H1 (cell line): ENCODE measurements around the gene FHL2. TPM values are rescaled to one million over a fixed set of nuclear protein-coding genes. Genes with fewer than 3 reads are reported as not detected.

Experiments
- CTCF ChIA-PET: fragments of 300-600 bp; sonication (Branson Sonifier 250); formaldehyde crosslinking; loops from one replicate; lab custom pipeline; 2021; ENCODE audit not compliant: partially characterized antibody; lab: Charles Lee
- POLR2A ChIA-PET: fragments of 300-600 bp; sonication (Branson Sonifier 250); formaldehyde crosslinking; loops from one replicate; lab custom pipeline; 2021; ENCODE audit warnings: inconsistent platforms; ENCODE audit not compliant: partially characterized antibody; lab: Charles Lee
- DNase-seq, 2 experiments: peaks; one replicate each; pipeline versions ENCODE4 v3.0.0 to v3.0.0-alpha.2; 2010 to 2022; ENCODE audit warnings: low spot score in 2 of 2, low read depth in 1 of 2, mixed read lengths in 1 of 2
- FAIRE-seq: peaks from 2 replicates; lab custom pipeline; 2011; peaks lifted over from hg19 to GRCh38; lab: Jason Lieb, UNC
- H2AFZ ChIP-seq: 2 replicates; pipeline ENCODE4 v1.8.1; 2012; ENCODE audit warnings: low read length, inconsistent platforms
- H2AK5ac ChIP-seq: 2 replicates; pipeline ENCODE4 v1.6.1; 2013; ENCODE audit warnings: low read depth, low read length
- H2BK120ac ChIP-seq: replicated peaks from 2 replicates; pipeline ENCODE3; 2013; ENCODE audit warnings: low read depth, low read length, inconsistent platforms
- H2BK12ac ChIP-seq: 2 replicates; pipeline ENCODE4 v1.6.1; 2013; ENCODE audit warnings: low read depth, low read length
- H2BK15ac ChIP-seq: 2 replicates; pipeline ENCODE4 v1.6.1; 2013; ENCODE audit warnings: low read length
- H2BK20ac ChIP-seq: 2 replicates; pipeline ENCODE4 v1.6.1; 2013; ENCODE audit warnings: low read length
- H2BK5ac ChIP-seq: 2 replicates; pipeline ENCODE4 v1.6.1; 2013; ENCODE audit warnings: low read depth, low read length
- H3K14ac ChIP-seq: 2 replicates; pipeline ENCODE4 v1.6.1; 2013; ENCODE audit warnings: inconsistent platforms; ENCODE audit not compliant: insufficient read length
- H3K18ac ChIP-seq: 2 replicates; pipeline ENCODE4 v1.6.1; 2013; ENCODE audit warnings: low read length; ENCODE audit errors: extremely low read depth
- H3K23ac ChIP-seq: 2 replicates; pipeline ENCODE4 v1.6.1; 2013; ENCODE audit warnings: inconsistent platforms; ENCODE audit not compliant: insufficient read length
- H3K23me2 ChIP-seq: 2 replicates; pipeline ENCODE4 v1.6.1; 2013; ENCODE audit warnings: low read depth, low read length
- H3K27ac ChIP-seq: 2 replicates; pipeline ENCODE4 v1.6.1; 2011; ENCODE audit warnings: low read depth, low read length, inconsistent platforms
- H3K27me3 ChIP-seq, 4 experiments: replicated peaks in 1 of 4; 1 replicate in 1 of 4; 2 replicates in 3 of 4; pipeline versions ENCODE4 v1.6.1 to v1.8.1; 2011 to 2013; ENCODE audit warnings: low read length in 3 of 4, mild to moderate bottlenecking in 3 of 4, inconsistent platforms in 2 of 4, mixed read lengths in 2 of 4, moderate library complexity in 1 of 4; ENCODE audit not compliant: control insufficient read depth in 3 of 4, insufficient read depth in 3 of 4; ENCODE audit errors: extremely low read depth in 1 of 4
- H3K36me3 ChIP-seq, 4 experiments: 2 replicates each; pipeline versions ENCODE4 v1.6.1 to v1.8.1; 2011 to 2013; ENCODE audit warnings: mild to moderate bottlenecking in 4 of 4, low read length in 3 of 4, moderate library complexity in 2 of 4, control low read depth in 1 of 4, inconsistent platforms in 1 of 4; ENCODE audit not compliant: insufficient read depth in 4 of 4, control insufficient read depth in 2 of 4
- H3K4ac ChIP-seq: replicated peaks from 2 replicates; pipeline ENCODE3; 2013; ENCODE audit warnings: low read length, low read depth, mixed read lengths, inconsistent platforms; ENCODE audit not compliant: insufficient read length
- H3K4me1 ChIP-seq, 4 experiments: replicated peaks in 1 of 4; 1 replicate in 1 of 4; 2 replicates in 3 of 4; pipeline versions ENCODE4 v1.6.1 to v1.8.1; 2011 to 2013; ENCODE audit warnings: low read length in 3 of 4, inconsistent platforms in 2 of 4, mixed read lengths in 1 of 4; ENCODE audit not compliant: insufficient read depth in 4 of 4, control insufficient read depth in 3 of 4
- H3K4me2 ChIP-seq, 2 experiments: 2 replicates each; pipeline versions ENCODE4 v1.6.1 to v1.8.1; 2011 to 2013; ENCODE audit warnings: low read depth in 2 of 2, low read length in 2 of 2, control low read depth in 1 of 2, inconsistent platforms in 1 of 2, mild to moderate bottlenecking in 1 of 2; ENCODE audit not compliant: insufficient read depth in 1 of 2
- H3K4me3 ChIP-seq, 4 experiments: fragments of 200-600, 300-600 bp in 1 of 4; sonication (generic), shearing (Covaris generic), sonication (Bioruptor Twin) in 1 of 4; 2 replicates each; pipeline versions ENCODE4 v1.5.1 to v1.8.1; 2011 to 2016; ENCODE audit warnings: low read length in 4 of 4, low read depth in 3 of 4, control low read depth in 2 of 4, inconsistent platforms in 2 of 4, mild to moderate bottlenecking in 2 of 4, mixed read lengths in 1 of 4, moderate library complexity in 1 of 4; ENCODE audit not compliant: insufficient read depth in 2 of 4; ENCODE audit errors: extremely low read depth in 1 of 4
- H3K56ac ChIP-seq: replicated peaks from 2 replicates; pipeline ENCODE3; 2013; ENCODE audit warnings: low read depth, mild to moderate bottlenecking, mixed read lengths, low read length, inconsistent platforms; ENCODE audit not compliant: insufficient read length
- H3K79me1 ChIP-seq: 2 replicates; pipeline ENCODE4 v1.6.1; 2013; ENCODE audit warnings: low read depth, low read length, control low read depth
- H3K79me2 ChIP-seq, 2 experiments: 2 replicates each; pipeline versions ENCODE4 v1.6.1 to v1.8.1; 2012 to 2013; ENCODE audit warnings: low read length in 2 of 2, mild to moderate bottlenecking in 2 of 2, inconsistent platforms in 1 of 2; ENCODE audit not compliant: insufficient read depth in 2 of 2, control insufficient read depth in 1 of 2
- H3K9ac ChIP-seq, 4 experiments: replicated peaks in 1 of 4; 1 replicate in 1 of 4; 2 replicates in 3 of 4; pipeline versions ENCODE4 v1.6.1 to v1.8.1; 2011 to 2013; ENCODE audit warnings: low read depth in 3 of 4, low read length in 3 of 4, control low read depth in 2 of 4, mild to moderate bottlenecking in 2 of 4, moderate library complexity in 2 of 4, inconsistent platforms in 1 of 4; ENCODE audit errors: extremely low read depth in 1 of 4
- H3K9me3 ChIP-seq, 2 experiments: 2 replicates each; pipeline versions ENCODE4 v1.6.1 to v1.8.1; 2012 to 2013; ENCODE audit warnings: mild to moderate bottlenecking in 2 of 2, moderate library complexity in 2 of 2, control low read depth in 1 of 2, inconsistent platforms in 1 of 2, low read depth in 1 of 2, low read length in 1 of 2, mixed read lengths in 1 of 2; ENCODE audit not compliant: insufficient read depth in 2 of 2
- H4K20me1 ChIP-seq, 2 experiments: replicated peaks in 1 of 2; 2 replicates each; pipeline versions ENCODE3 to v1.8.1; 2011 to 2013; ENCODE audit warnings: inconsistent platforms in 2 of 2, low read length in 2 of 2, mild to moderate bottlenecking in 1 of 2; ENCODE audit not compliant: insufficient read depth in 2 of 2, control insufficient read depth in 1 of 2
- H4K5ac ChIP-seq: 2 replicates; pipeline ENCODE4 v1.6.1; 2013; ENCODE audit warnings: low read length, low read depth, mixed read lengths, inconsistent platforms; ENCODE audit not compliant: insufficient read length
- H4K8ac ChIP-seq: 2 replicates; pipeline ENCODE4 v1.8.0; 2013; ENCODE audit warnings: mild to moderate bottlenecking, moderate library complexity, low read length, inconsistent platforms; ENCODE audit not compliant: insufficient read depth; ENCODE audit errors: extremely low read depth
- H4K91ac ChIP-seq: replicated peaks from 2 replicates; pipeline ENCODE3; 2013; ENCODE audit warnings: low read length, mixed read lengths, inconsistent platforms; ENCODE audit not compliant: insufficient read length
- CREB1 ChIP-seq: IDR thresholded peaks from 2 replicates; pipeline ENCODE4 v1.6.1; 2012; ENCODE audit warnings: inconsistent platforms
- MAX ChIP-seq: IDR thresholded peaks from 2 replicates; pipeline ENCODE4 v1.6.1; 2012; ENCODE audit warnings: inconsistent platforms
- POLR2A ChIP-seq, 2 experiments: IDR thresholded peaks; 1 replicate in 1 of 2; 2 replicates in 1 of 2; pipeline ENCODE4 v1.6.1; 2011; ENCODE audit warnings: low read depth in 2 of 2, low read length in 2 of 2, mild to moderate bottlenecking in 2 of 2; ENCODE audit errors: control extremely low read depth in 1 of 2
- POLR2AphosphoS5 ChIP-seq: IDR thresholded peaks from 2 replicates; pipeline ENCODE4 v1.6.1; 2011; ENCODE audit warnings: low read depth, low read length
- TAF7 ChIP-seq: optimal IDR thresholded peaks from 2 replicates; pipeline ENCODE3; 2011; ENCODE audit warnings: low read depth, mild to moderate bottlenecking, inconsistent platforms, low read length, moderate library complexity, borderline replicate concordance
- WGBS, 2 experiments: shearing (Covaris generic) in 1 of 2; methylation state at CpG; one replicate each; pipeline versions ENCODE4 v1.1.6 to v1.1.7; 2013 to 2015; ENCODE audit warnings: low lambda C conversion rate in 2 of 2, mixed read lengths in 2 of 2, inconsistent platforms in 1 of 2, low coverage in 1 of 2, missing lambda C conversion rate in 1 of 2; ENCODE audit not compliant: insufficient replicate concordance in 2 of 2, insufficient coverage in 1 of 2, insufficient read length in 1 of 2; ENCODE audit errors: extremely low coverage in 1 of 2, missing lambda C conversion rate in 1 of 2; 5-methylcytosine and 5-hydroxymethylcytosine counted together
- polyA plus RNA-seq, 7 experiments: library from polyadenylated mRNA; depleted of rRNA in 3 of 7; stranded (reverse) in 5 of 7; unstranded in 2 of 7; fragments of >200 nt in 5 of 7; fragments of 200-250 nt in 2 of 7; gene quantifications; 1 replicate in 5 of 7; 2 replicates in 1 of 7; 4 replicates in 1 of 7; pipeline versions ENCODE4 v1.2.1 to v1.2.3, GENCODE V29; 2011 to 2013; ENCODE audit warnings: missing spikeins in 2 of 7, mixed read lengths in 2 of 7
- total RNA-seq: library from RNA; stranded (reverse); fragmentation: NEBNext Ultra II Directional; extraction: Animal tissue kit (Norgen Biotek cat#: 25700); gene quantifications from 2 replicates; pipeline ENCODE4 v1.2.1, GENCODE V29; 2021

The FHL2 gene
- total and polyA plus RNA-seq, 2 of the 8 experiments (the other 6 are each of a cell fraction or from before 2014, with no cell fraction given): 33.2 to 64.3 TPM

GRCh38 chr2:105362862-105363591 is 35.8 kb downstream of the FHL2 start:
- Histone ChIP-seq H3K14ac (no peak overlapping the region), H3K56ac (no peak overlapping the region), H3K36me3 (peaks cover 7 to 48% (median 30%) of the 10 kb centered on the region in 4 experiments), H3K4me2 (no peak overlapping the region), H4K5ac (no peak overlapping the region), H3K9me3 (no peaks in the 10 kb centered on the region), H2BK12ac (no peak overlapping the region), H3K27me3 (no peaks in the 10 kb centered on the region), H2BK15ac (no peak overlapping the region), H4K91ac (no peak overlapping the region), H3K79me1 (peaks cover 2% of the 10 kb centered on the region; the same call in 1 of the 2 replicates), H4K8ac (no peak overlapping the region), H3K18ac (no peak overlapping the region), H2AK5ac (no peak overlapping the region), H3K27ac (no peak overlapping the region; the same call in 1 of the 2 replicates), H2BK5ac (no peak overlapping the region), H2BK120ac (no peak overlapping the region), H3K23ac (no peak overlapping the region), H4K20me1 (peaks cover 0 to 4% of the 10 kb centered on the region in 2 experiments), H3K4me1 (no peaks in the 10 kb centered on the region), H2BK20ac (no peak overlapping the region), H3K79me2 (no peaks in the 10 kb centered on the region), H3K9ac (no peak overlapping the region), H3K4me3 (no peak overlapping the region), H3K23me2 (no peaks in the 10 kb centered on the region), H3K4ac (no peak overlapping the region), H2AFZ (no peak overlapping the region)
- ChIA-PET CTCF (interaction anchor here (0.5 to 7.2 kb wide), 5 partner anchors 92 to 489 kb away, joined by 3 to 122 read pairs (median 3); no protein-coding TSS in a partner anchor), POLR2A (no interaction called here)
- WGBS, 2 experiments: 91% methylated on average over 15 of the region's 15 CpGs; no CpG with 5 or more reads in 1 of the 2 experiments
- DNase-seq: no peak
- no peak for FAIRE-seq
- TF ChIP-seq POLR2A (IDR thresholded peaks at IDR 0.05; ENCODE audit: control extremely low read depth in 1 of 2, low read depth in 2 of 2, low read length in 2 of 2) (no peak), POLR2AphosphoS5 (no peak), MAX (no peak), TAF7 (no peak), CREB1 (no peak)
